Prostate gland (tissue), 2 donors: ENCODE measurements around the gene DNALI1.

Experiments
- POLR2A ChIP-seq: fragments of 450-650 bp; IDR thresholded peaks from one replicate; pipeline ENCODE4 v1.6.1; 2016; ENCODE audit warnings: antibody characterized with exemption, mild to moderate bottlenecking
- POLR2AphosphoS5 ChIP-seq: sonication (generic); formaldehyde crosslinking; IDR thresholded peaks from one replicate; pipeline ENCODE4 v1.6.1; 2017; ENCODE audit warnings: antibody characterized with exemption
- TF ChIP-seq, protein P1 (sequence below), 4 experiments: fragments of 200-600 bp in 2 of 4; fragments of 450-650 bp in 2 of 4; sonication (generic) in 2 of 4; IDR thresholded peaks; 1 replicate in 3 of 4; 2 replicates in 1 of 4; pipeline ENCODE4 v1.5.1; 2016 to 2019; ENCODE audit warnings: antibody characterized with exemption in 4 of 4, mild to moderate bottlenecking in 2 of 4, moderate library complexity in 2 of 4

DNA sequence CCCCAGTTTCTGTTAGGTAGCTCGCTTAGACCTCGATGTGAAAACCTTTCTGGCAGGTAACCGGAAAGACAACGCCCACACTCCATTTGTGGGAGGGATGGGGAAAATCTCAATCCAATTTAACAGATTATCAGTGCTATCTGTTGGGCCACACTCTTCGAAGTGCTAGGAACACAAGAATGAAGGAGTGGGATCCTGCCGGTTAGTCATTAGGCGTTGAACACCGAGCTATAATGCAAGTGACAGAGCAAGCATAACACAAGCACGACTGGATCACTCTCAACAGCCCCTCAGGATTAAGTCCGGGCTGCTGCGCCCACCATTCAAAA lies 3.2 kb upstream of the DNALI1 start:
- TF ChIP-seq, protein P1, sequence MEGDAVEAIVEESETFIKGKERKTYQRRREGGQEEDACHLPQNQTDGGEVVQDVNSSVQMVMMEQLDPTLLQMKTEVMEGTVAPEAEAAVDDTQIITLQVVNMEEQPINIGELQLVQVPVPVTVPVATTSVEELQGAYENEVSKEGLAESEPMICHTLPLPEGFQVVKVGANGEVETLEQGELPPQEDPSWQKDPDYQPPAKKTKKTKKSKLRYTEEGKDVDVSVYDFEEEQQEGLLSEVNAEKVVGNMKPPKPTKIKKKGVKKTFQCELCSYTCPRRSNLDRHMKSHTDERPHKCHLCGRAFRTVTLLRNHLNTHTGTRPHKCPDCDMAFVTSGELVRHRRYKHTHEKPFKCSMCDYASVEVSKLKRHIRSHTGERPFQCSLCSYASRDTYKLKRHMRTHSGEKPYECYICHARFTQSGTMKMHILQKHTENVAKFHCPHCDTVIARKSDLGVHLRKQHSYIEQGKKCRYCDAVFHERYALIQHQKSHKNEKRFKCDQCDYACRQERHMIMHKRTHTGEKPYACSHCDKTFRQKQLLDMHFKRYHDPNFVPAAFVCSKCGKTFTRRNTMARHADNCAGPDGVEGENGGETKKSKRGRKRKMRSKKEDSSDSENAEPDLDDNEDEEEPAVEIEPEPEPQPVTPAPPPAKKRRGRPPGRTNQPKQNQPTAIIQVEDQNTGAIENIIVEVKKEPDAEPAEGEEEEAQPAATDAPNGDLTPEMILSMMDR (IDR thresholded peaks at IDR 0.05) = no peak
- no peak for TF ChIP-seq POLR2AphosphoS5
- TF ChIP-seq POLR2A = no peak
